ENCODE data around the gene MDGA2.

- no peak for TF ChIP-seq CTCF (IDR thresholded peaks at IDR 0.05; ENCODE audit: control extremely low read depth in 1 of 3, insufficient read depth in 1 of 3, low read depth in 1 of 3, low read length in 3 of 3)
- TF ChIP-seq USF2 (IDR thresholded peaks at IDR 0.05; ENCODE audit: low read length) = no peak
- TF ChIP-seq EZH2 (IDR thresholded peaks at IDR 0.05; ENCODE audit: low read depth, low read length, severe bottlenecking) = no peak
- TF ChIP-seq EP300 (IDR thresholded peaks at IDR 0.05; ENCODE audit: borderline replicate concordance in 1 of 2, low read depth in 2 of 2, low read length in 2 of 2) = no peak
- no peak for TF ChIP-seq SIN3A (conservative IDR thresholded peaks at IDR 0.05 in 1 of 2, IDR thresholded peaks at IDR 0.05 in 1 of 2; ENCODE audit: low read depth in 1 of 2, low read length in 2 of 2)
- no peak for TF ChIP-seq POLR2A (IDR thresholded peaks at IDR 0.05; ENCODE audit: control extremely low read depth in 1 of 2, low read depth in 2 of 2, low read length in 2 of 2)
- no peak for TF ChIP-seq YY1 (IDR thresholded peaks at IDR 0.05; ENCODE audit: low read depth, low read length)
These were observed 618.0 kb downstream of the MDGA2 start for GRCh38 chr14:47057364-47057763.

All from H1 (cell line).